WTC11 (cell line): ENCODE data around the gene ERICH6.

ENCODE experiments used
- ATF1 ChIP-seq: sonication (generic); formaldehyde crosslinking; IDR thresholded peaks from 2 replicates; pipeline ENCODE4 v1.8.1; 2023; ENCODE audit warnings: mild to moderate bottlenecking, moderate library complexity, missing genetic modification reagents
- CREM ChIP-seq: sonication (generic); formaldehyde crosslinking; IDR thresholded peaks from 2 replicates; pipeline ENCODE4 v1.8.1; 2022; ENCODE audit warnings: mild to moderate bottlenecking, missing genetic modification reagents, moderate library complexity
- CTCF ChIP-seq: fragments of 200-600 bp; IDR thresholded peaks from 2 replicates; pipeline ENCODE4 v1.8.0; 2022; ENCODE audit warnings: antibody characterized with exemption
- SMAD4 ChIP-seq: sonication (generic); formaldehyde crosslinking; IDR thresholded peaks from 2 replicates; pipeline ENCODE4 v1.8.0; 2022; ENCODE audit warnings: mild to moderate bottlenecking, missing genetic modification reagents
- SP1 ChIP-seq: sonication (generic); formaldehyde crosslinking; conservative IDR thresholded peaks from 2 replicates; pipeline ENCODE4 v1.8.1; 2022; ENCODE audit warnings: missing genetic modification reagents
- TEAD1 ChIP-seq: sonication (generic); formaldehyde crosslinking; IDR thresholded peaks from 2 replicates; pipeline ENCODE4 v1.8.0; 2022; ENCODE audit warnings: mild to moderate bottlenecking, missing genetic modification reagents
- USF2 ChIP-seq: sonication (generic); formaldehyde crosslinking; IDR thresholded peaks from 2 replicates; pipeline ENCODE4 v1.8.1; 2023; ENCODE audit warnings: mild to moderate bottlenecking, missing genetic modification reagents, moderate library complexity
- ZNF138 ChIP-seq: sonication (generic); formaldehyde crosslinking; conservative IDR thresholded peaks from 2 replicates; pipeline ENCODE4 v1.8.1; 2022; ENCODE audit warnings: mild to moderate bottlenecking, moderate library complexity, missing genetic modification reagents
- TF ChIP-seq, protein P1 (sequence below): sonication (generic); formaldehyde crosslinking; IDR thresholded peaks from 2 replicates; pipeline ENCODE4 v1.8.0; 2022; ENCODE audit warnings: missing genetic modification reagents
- TF ChIP-seq, protein P2 (sequence below): sonication (generic); formaldehyde crosslinking; IDR thresholded peaks from 2 replicates; pipeline ENCODE4 v1.8.0; 2022; ENCODE audit warnings: mild to moderate bottlenecking, missing genetic modification reagents

DNA sequence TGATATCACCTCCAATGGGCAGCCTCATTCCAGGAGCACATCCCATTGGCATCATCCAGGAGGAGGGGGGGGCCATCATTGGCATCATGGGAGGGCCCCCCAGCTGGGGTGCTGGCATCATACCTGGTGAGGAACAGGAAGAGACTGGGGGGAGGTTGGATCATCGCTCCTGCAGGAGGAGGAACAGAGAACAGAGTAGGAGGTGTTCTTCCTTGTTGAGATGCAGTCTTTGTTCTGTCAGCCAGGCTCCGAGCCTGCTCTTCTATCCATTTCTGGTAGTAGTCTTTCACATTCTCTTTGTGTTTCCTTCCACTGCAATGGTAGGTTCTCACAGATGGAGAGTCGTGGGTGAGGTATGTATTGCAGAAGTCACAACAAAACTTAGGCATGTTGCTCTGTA is 16.7 kb upstream of the ERICH6 start:
- TF ChIP-seq CTCF = no peak
- no peak for TF ChIP-seq ATF1 (CRISPR knock-in tag)
- no peak for TF ChIP-seq TEAD1 (CRISPR knock-in tag)
- no peak for TF ChIP-seq SP1 (CRISPR knock-in tag)
- no peak for TF ChIP-seq SMAD4
- no peak for TF ChIP-seq CREM (CRISPR knock-in tag)
- TF ChIP-seq ZNF138 = no peak
- TF ChIP-seq USF2 (CRISPR knock-in tag) = no peak
- TF ChIP-seq, protein P1, sequence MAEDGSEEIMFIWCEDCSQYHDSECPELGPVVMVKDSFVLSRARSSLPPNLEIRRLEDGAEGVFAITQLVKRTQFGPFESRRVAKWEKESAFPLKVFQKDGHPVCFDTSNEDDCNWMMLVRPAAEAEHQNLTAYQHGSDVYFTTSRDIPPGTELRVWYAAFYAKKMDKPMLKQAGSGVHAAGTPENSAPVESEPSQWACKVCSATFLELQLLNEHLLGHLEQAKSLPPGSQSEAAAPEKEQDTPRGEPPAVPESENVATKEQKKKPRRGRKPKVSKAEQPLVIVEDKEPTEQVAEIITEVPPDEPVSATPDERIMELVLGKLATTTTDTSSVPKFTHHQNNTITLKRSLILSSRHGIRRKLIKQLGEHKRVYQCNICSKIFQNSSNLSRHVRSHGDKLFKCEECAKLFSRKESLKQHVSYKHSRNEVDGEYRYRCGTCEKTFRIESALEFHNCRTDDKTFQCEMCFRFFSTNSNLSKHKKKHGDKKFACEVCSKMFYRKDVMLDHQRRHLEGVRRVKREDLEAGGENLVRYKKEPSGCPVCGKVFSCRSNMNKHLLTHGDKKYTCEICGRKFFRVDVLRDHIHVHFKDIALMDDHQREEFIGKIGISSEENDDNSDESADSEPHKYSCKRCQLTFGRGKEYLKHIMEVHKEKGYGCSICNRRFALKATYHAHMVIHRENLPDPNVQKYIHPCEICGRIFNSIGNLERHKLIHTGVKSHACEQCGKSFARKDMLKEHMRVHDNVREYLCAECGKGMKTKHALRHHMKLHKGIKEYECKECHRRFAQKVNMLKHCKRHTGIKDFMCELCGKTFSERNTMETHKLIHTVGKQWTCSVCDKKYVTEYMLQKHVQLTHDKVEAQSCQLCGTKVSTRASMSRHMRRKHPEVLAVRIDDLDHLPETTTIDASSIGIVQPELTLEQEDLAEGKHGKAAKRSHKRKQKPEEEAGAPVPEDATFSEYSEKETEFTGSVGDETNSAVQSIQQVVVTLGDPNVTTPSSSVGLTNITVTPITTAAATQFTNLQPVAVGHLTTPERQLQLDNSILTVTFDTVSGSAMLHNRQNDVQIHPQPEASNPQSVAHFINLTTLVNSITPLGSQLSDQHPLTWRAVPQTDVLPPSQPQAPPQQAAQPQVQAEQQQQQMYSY (CRISPR knock-in tag) = no peak
- TF ChIP-seq, protein P2, sequence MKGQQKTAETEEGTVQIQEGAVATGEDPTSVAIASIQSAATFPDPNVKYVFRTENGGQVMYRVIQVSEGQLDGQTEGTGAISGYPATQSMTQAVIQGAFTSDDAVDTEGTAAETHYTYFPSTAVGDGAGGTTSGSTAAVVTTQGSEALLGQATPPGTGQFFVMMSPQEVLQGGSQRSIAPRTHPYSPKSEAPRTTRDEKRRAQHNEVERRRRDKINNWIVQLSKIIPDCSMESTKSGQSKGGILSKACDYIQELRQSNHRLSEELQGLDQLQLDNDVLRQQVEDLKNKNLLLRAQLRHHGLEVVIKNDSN (CRISPR knock-in tag) = no peak
